Measurements from ENCODE around the gene A2ML1. TPM values are rescaled to one million over a fixed set of nuclear protein-coding genes. Genes with fewer than 3 reads are reported as not detected.
"Not testable (repeated sequence)": the region's sequence is repeated elsewhere in the genome, so short reads cannot be mapped to it uniquely, and the experiment has no call there.

Gene A2ML1
- polyA plus RNA-seq, 1 donor, result 0.13 TPM

DNA sequence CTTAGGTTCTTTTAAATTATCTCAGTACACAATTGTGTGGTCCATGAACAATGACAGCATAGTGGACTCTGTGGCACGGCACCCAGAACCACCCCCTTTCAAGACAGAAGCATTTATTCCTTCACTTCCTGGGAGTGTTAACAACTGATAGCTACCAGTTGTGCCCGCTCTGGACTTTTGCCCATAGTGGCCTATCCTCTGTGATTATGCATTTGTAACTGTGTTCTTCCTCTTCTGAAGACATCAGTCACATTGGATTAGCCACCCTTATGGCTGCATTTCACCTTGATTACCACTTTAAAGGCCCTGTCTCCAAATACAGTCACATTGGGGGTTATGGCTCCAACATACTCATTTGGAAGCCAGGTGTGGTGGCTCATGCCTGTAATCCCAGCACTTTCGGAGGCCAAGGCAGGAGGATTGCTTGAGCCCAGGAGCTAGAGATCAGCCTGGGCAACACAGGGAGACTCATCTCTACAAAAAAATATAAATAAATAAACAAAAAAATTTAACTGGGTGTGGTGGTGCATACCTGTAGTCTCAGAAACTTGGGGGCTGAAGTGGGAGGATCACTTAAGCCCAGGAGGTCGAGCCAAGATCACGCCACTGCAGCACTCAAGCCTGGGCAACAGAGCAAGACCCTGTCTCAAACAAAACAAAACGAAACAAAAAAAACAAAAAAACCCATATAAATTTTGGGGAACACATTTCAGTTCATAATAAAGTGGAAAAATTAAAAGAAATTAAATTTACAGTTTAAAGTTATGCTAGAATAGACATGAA is 64.3 kb downstream of the A2ML1 start:
- Histone ChIP-seq H3K27me3 (ENCODE audit: control insufficient read depth, insufficient read depth, low read length) (no peaks in the 10 kb centered on the region), H3K4me1 (ENCODE audit: control insufficient read depth, insufficient read depth, low read length) (no peaks in the 10 kb centered on the region), H3K36me3 (ENCODE audit: control insufficient read depth, insufficient read depth, low read length) (no peaks in the 10 kb centered on the region), H3K9me3 (ENCODE audit: control insufficient read depth, low read depth, low read length) (no peaks in the 10 kb centered on the region), H3K27ac (ENCODE audit: low read length) (no peak overlapping the region), H3K4me3 (ENCODE audit: low read length) (no peak overlapping the region)
- 87% methylated on average over 3 of the region's 6 CpGs for WGBS (ENCODE audit: insufficient coverage, low lambda C conversion rate)
- peak; percentile 11 to 38 for DNase-seq

DNA sequence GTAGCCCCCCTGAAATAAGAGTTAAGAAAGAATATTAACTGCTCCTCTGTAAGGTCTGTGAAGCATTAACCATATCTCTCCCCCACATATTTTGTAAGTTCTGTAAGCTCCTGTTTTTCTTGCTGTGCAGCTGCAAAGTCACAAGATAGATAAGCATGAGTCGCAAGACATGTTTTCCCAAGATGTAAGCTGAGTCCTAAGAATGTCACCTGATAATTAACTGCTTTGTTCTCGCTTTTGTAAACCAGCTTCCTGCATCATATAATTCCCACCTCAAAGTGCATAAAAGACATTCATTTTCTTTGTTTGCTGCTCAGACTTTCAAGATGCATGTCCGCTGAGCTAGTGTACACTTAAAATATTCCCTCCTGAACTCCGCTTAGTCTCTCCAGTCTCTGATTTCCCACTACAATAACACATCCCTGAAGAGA is 64.9 kb downstream of the A2ML1 start:
- DNase-seq, result peak; percentile 20 to 24
- Histone ChIP-seq H3K36me3 (ENCODE audit: control insufficient read depth, insufficient read depth, low read length) (no peaks in the 10 kb centered on the region), H3K27ac (ENCODE audit: low read length) (no peak overlapping the region), H3K4me3 (ENCODE audit: low read length) (no peak overlapping the region), H3K4me1 (ENCODE audit: control insufficient read depth, insufficient read depth, low read length) (no peaks in the 10 kb centered on the region), H3K27me3 (ENCODE audit: control insufficient read depth, insufficient read depth, low read length) (no peaks in the 10 kb centered on the region), H3K9me3 (ENCODE audit: control insufficient read depth, low read depth, low read length) (no peaks in the 10 kb centered on the region)
- WGBS (ENCODE audit: insufficient coverage, low lambda C conversion rate), result 67% methylated on average over 4 of the region's 4 CpGs

DNA sequence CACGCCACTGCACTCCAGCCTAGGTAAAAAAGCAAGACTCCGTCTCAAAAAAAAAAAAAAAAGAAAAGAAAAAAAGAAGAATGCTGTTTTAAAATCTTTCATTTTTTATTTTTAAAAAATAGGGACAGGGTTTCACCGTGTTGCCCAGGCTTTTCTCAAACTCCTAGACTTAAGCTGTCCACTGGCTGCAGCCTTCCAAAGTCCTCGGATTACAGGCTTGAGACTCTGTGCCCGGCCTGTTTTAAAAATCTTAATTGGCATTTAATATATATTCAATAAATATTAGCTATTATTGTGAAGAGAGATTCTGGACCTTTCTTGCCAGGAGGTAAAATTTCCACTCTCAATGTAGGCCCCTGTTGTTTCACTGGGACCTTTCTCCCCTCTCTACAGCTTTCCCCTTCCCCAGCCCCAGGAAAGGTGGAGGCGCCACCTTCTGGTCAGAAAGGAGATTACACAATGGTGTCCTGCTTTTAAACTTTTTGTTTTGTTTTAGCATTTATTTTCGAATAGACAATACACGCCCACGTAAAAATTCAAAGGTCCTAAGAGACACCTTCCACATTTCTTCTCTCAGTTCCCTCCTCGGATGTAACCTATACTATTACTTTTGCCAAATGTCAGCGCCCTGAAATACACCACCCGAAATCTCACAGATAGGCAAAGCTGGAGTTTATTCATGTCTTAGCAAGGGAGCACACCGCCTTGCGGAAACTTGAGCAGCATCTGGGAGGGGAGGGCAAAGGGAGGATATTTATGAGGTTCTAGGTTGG is 68.1 kb downstream of the A2ML1 start:
- peak; percentile 29 to 51 for DNase-seq
- no peaks in the 10 kb centered on the region for H3K9me3 ChIP-seq (ENCODE audit: control insufficient read depth, low read depth, low read length)
- H3K27ac ChIP-seq (ENCODE audit: low read length), result no peak overlapping the region
- 0% methylated on average over 4 of the region's 14 CpGs for WGBS (ENCODE audit: insufficient coverage, low lambda C conversion rate)
- H3K27me3 ChIP-seq (ENCODE audit: control insufficient read depth, insufficient read depth, low read length), result no peaks in the 10 kb centered on the region
- H3K4me1 ChIP-seq (ENCODE audit: control insufficient read depth, insufficient read depth, low read length), result no peaks in the 10 kb centered on the region
- H3K36me3 ChIP-seq (ENCODE audit: control insufficient read depth, insufficient read depth, low read length), result no peaks in the 10 kb centered on the region
- H3K4me3 ChIP-seq (ENCODE audit: low read length), result peak overlapping the region; percentile 53

DNA sequence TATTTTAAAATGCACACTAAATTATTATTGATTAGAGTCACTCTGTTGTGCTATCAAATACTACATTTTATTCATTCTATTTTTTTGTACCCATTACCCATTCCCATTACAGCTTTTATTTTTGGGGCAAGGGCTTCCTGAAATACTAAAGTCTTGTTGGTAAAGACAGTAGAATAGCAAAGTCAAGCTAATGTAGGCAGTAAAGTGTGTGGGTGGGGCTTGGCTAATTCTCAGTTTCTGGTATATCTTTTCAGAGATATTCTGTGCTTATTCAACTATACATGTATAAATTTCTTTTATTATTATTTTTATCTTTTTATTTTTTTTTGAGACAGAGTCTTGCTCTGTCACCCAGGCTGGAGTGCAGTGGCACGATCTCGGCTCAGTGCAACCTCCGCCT is 69.6 kb downstream of the A2ML1 start:
- Histone ChIP-seq H3K27ac (ENCODE audit: low read length) (no peak overlapping the region), H3K4me1 (ENCODE audit: control insufficient read depth, insufficient read depth, low read length) (no peaks in the 10 kb centered on the region), H3K9me3 (ENCODE audit: control insufficient read depth, low read depth, low read length) (no peaks in the 10 kb centered on the region), H3K36me3 (ENCODE audit: control insufficient read depth, insufficient read depth, low read length) (no peaks in the 10 kb centered on the region), H3K27me3 (ENCODE audit: control insufficient read depth, insufficient read depth, low read length) (no peaks in the 10 kb centered on the region), H3K4me3 (ENCODE audit: low read length) (no peak overlapping the region)
- WGBS (ENCODE audit: insufficient coverage, low lambda C conversion rate), result 100% methylated on average over 3 of the region's 3 CpGs
- DNase-seq, result no peak

DNA sequence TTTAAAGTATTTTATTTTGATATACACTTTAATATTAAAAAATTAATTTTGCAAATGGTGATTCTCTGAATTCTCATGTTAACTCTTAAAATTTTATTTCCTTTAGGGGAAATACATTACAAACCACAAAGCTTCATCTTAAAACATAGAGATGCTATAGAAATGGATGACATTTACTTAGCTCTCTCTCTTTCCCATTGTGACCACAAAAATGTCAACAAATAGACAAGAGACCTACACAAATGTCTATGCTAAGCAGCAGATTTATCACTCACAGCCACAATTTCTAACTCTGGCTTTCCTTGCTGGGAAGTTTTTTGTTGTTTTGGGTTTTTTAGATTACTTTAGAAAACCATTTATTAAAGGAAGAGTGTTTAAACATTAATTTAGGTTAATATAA is 72.0 kb downstream of the A2ML1 start:
- H3K4me3 ChIP-seq (ENCODE audit: low read length), result no peak overlapping the region
- DNase-seq, result no peak
- no peaks in the 10 kb centered on the region for H3K27me3 ChIP-seq (ENCODE audit: control insufficient read depth, insufficient read depth, low read length)
- H3K9me3 ChIP-seq (ENCODE audit: control insufficient read depth, low read depth, low read length), result no peaks in the 10 kb centered on the region
- H3K4me1 ChIP-seq (ENCODE audit: control insufficient read depth, insufficient read depth, low read length), result no peaks in the 10 kb centered on the region
- no peaks in the 10 kb centered on the region for H3K36me3 ChIP-seq (ENCODE audit: control insufficient read depth, insufficient read depth, low read length)
- H3K27ac ChIP-seq (ENCODE audit: low read length), result no peak overlapping the region

DNA sequence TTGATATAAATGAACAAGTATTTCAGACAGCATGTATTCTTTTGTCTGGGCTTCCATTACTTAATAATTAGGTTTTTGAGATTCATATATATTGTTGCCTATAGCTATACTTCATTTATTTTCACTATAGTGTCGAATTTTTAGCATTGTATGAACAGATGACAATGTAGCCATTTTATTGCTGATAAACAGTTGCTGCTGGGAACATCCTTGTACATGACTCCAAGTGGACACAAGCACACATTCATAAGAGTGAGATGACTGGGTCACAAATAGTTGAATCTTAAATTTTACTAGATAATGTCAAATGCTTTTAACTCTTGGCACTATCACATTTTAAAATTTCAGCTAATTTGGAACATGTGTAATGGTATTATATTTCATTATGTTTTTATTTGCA is 72.6 kb downstream of the A2ML1 start:
- no peak for DNase-seq
- Histone ChIP-seq H3K36me3 (ENCODE audit: control insufficient read depth, insufficient read depth, low read length) (no peaks in the 10 kb centered on the region), H3K27ac (ENCODE audit: low read length) (no peak overlapping the region), H3K9me3 (ENCODE audit: control insufficient read depth, low read depth, low read length) (no peaks in the 10 kb centered on the region), H3K27me3 (ENCODE audit: control insufficient read depth, insufficient read depth, low read length) (no peaks in the 10 kb centered on the region), H3K4me1 (ENCODE audit: control insufficient read depth, insufficient read depth, low read length) (no peaks in the 10 kb centered on the region), H3K4me3 (ENCODE audit: low read length) (no peak overlapping the region)
- no CpG with 5 or more reads among the region's 1 CpG for WGBS (ENCODE audit: insufficient coverage, low lambda C conversion rate)

DNA sequence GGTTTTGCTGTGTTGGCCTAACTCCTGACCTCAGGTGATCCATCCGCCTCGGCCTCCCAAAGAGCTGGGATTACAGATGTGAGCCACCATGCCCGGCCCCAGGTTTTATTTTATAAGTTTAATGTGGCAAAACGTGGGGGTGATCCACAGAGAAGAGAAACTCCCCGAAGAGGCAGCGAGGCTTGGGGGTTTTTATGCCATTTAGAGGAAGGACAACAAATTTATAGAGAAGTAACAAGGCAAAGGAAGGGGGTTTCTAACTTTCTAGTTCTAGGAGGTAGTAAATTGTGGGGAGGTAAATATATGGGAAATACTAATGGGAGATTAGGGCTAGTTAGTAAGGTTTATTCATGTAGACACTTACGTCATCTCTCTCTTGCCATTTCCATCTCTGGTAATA is 74.7 kb downstream of the A2ML1 start:
- H3K27me3 ChIP-seq (ENCODE audit: control insufficient read depth, insufficient read depth, low read length), result no peaks in the 10 kb centered on the region
- WGBS (ENCODE audit: insufficient coverage, low lambda C conversion rate), result no CpG with 5 or more reads among the region's 7 CpGs
- DNase-seq, result no peak
- H3K4me1 ChIP-seq (ENCODE audit: control insufficient read depth, insufficient read depth, low read length), result no peaks in the 10 kb centered on the region
- H3K9me3 ChIP-seq (ENCODE audit: control insufficient read depth, low read depth, low read length), result no peaks in the 10 kb centered on the region
- no peaks in the 10 kb centered on the region for H3K36me3 ChIP-seq (ENCODE audit: control insufficient read depth, insufficient read depth, low read length)
- no peak overlapping the region for H3K27ac ChIP-seq (ENCODE audit: low read length)
- no peak overlapping the region for H3K4me3 ChIP-seq (ENCODE audit: low read length)

DNA sequence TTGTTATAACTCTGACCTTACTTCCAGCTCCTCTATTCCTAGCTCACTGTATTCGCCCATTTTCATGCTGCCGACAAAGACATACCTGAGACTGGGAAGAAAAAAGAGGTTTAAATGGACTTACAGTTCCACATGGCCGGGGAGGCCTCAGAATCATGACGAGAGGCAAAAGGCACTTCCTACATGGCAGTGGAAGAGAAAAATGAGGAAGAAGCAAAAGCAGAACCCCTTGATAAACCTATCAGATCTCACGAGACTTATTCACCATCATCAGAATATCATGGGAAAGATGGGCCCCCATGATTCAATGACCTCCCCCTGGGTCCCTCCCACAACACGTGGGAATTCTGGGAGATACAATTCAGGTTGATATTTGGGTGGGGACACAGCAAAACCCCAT is 77.4 kb downstream of the A2ML1 start:
- H3K27ac ChIP-seq (ENCODE audit: low read length), result no peak overlapping the region
- no CpG with 5 or more reads among the region's 6 CpGs for WGBS (ENCODE audit: insufficient coverage, low lambda C conversion rate)
- no peaks in the 10 kb centered on the region for H3K27me3 ChIP-seq (ENCODE audit: control insufficient read depth, insufficient read depth, low read length)
- no peak overlapping the region for H3K4me3 ChIP-seq (ENCODE audit: low read length)
- no peaks in the 10 kb centered on the region for H3K4me1 ChIP-seq (ENCODE audit: control insufficient read depth, insufficient read depth, low read length)
- no peaks in the 10 kb centered on the region for H3K36me3 ChIP-seq (ENCODE audit: control insufficient read depth, insufficient read depth, low read length)
- no peaks in the 10 kb centered on the region for H3K9me3 ChIP-seq (ENCODE audit: control insufficient read depth, low read depth, low read length)
- no peak for DNase-seq

DNA sequence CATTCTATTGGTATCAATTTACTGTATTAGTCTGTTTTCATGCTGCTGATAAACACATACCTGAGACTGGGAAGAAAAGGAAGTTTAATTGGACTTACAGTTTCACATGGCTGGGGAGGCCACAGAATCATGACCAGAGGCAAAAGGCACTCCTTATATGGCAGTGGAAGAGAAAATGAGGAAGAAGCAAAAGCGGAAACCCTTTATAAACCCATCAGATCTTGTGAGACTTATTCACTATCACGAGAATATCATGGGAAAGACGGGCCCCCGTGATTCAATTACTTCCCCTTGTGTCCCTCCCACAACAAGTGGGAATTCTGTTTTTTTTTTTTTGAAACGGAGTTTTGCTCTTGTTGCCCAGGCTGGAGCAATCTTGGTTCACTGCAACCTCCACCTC is 80.3 kb downstream of the A2ML1 start:
- no CpG with 5 or more reads among the region's 5 CpGs for WGBS (ENCODE audit: insufficient coverage, low lambda C conversion rate)
- not testable (repeated sequence) for H3K36me3 ChIP-seq (ENCODE audit: control insufficient read depth, insufficient read depth, low read length); H3K27ac ChIP-seq (ENCODE audit: low read length); H3K27me3 ChIP-seq (ENCODE audit: control insufficient read depth, insufficient read depth, low read length); DNase-seq; H3K4me3 ChIP-seq (ENCODE audit: low read length); H3K9me3 ChIP-seq (ENCODE audit: control insufficient read depth, low read depth, low read length); H3K4me1 ChIP-seq (ENCODE audit: control insufficient read depth, insufficient read depth, low read length)

DNA sequence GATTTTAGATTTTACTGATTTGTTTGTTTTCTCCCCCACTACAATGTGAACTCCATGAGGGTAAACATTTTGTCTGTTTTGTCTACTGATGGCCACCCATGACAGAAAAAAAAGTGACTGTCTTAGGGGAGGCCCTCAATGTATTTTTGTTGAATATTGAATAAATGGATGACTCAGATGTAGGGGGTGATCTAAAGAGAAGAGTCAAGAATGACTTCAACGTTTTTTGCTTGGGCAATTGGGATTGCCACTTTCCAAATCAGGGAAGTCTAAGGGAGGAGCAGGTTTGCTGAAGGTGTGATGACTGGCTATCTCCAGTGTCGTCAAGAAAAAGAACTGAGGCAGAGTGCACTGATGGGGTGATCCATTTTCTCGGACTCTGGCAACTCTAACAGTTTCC is 81.2 kb downstream of the A2ML1 start:
- no peak for DNase-seq
- Histone ChIP-seq H3K4me3 (ENCODE audit: low read length) (no peak overlapping the region), H3K27me3 (ENCODE audit: control insufficient read depth, insufficient read depth, low read length) (no peaks in the 10 kb centered on the region), H3K4me1 (ENCODE audit: control insufficient read depth, insufficient read depth, low read length) (no peaks in the 10 kb centered on the region), H3K9me3 (ENCODE audit: control insufficient read depth, low read depth, low read length) (no peaks in the 10 kb centered on the region), H3K36me3 (ENCODE audit: control insufficient read depth, insufficient read depth, low read length) (no peaks in the 10 kb centered on the region), H3K27ac (ENCODE audit: low read length) (no peak overlapping the region)
- WGBS (ENCODE audit: insufficient coverage, low lambda C conversion rate), result no CpG with 5 or more reads among the region's 3 CpGs

DNA sequence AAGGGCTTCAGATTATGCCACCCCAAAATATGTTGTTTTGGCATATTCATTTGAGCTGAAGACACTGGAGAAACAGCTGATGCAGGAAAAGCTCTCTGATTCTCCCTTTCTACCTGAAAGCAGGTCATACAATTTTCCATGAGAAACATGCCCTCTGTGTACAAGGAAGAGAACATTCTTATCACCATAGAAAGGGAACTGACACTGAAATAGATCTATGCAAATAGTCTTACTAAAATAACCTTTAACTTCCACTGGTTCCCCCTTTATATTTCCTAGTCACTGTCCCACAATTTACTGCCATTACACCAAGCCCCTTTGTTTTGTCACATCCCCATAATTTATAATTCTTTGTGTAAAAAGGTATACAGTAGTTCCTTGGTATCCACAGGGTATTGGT is 82.2 kb downstream of the A2ML1 start:
- Histone ChIP-seq H3K9me3 (ENCODE audit: control insufficient read depth, low read depth, low read length) (no peaks in the 10 kb centered on the region), H3K27me3 (ENCODE audit: control insufficient read depth, insufficient read depth, low read length) (no peaks in the 10 kb centered on the region), H3K27ac (ENCODE audit: low read length) (no peak overlapping the region), H3K36me3 (ENCODE audit: control insufficient read depth, insufficient read depth, low read length) (no peaks in the 10 kb centered on the region), H3K4me3 (ENCODE audit: low read length) (no peak overlapping the region), H3K4me1 (ENCODE audit: control insufficient read depth, insufficient read depth, low read length) (no peaks in the 10 kb centered on the region)
- no peak for DNase-seq
